ENCODE measurements around the gene ACOX1.

The ACOX1 gene

GRCh38 chr17:76022973-76023899 is 44.3 kb upstream of the ACOX1 start:
- no peak for DNase-seq (ENCODE audit: low spot score)
- TF ChIP-seq CTCF (IDR thresholded peaks at IDR 0.05; ENCODE audit: extremely low read depth, missing control alignments), result no peak

DNA sequence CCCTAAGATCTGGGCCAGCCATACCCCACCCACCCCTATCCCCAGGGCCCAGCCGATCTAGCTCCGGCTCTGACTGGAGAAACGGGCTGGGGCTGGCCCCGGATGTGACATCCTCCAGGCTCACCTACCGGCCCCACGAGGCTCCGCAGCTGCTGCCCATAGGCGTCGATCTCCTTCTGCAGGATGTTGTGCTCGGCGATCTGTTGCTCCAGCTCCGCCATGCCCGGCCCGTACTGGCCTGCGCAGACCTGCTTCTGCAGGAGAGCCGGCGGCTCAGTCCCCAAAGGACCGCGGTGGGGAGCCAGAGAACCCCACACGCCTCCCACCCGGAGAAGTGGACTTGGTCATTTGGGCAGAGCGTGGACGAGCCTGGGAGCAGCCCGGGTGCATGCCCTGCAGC is 43.3 kb upstream of the ACOX1 start:
- TF ChIP-seq CTCF (IDR thresholded peaks at IDR 0.05; ENCODE audit: extremely low read depth, missing control alignments), result no peak

DNA sequence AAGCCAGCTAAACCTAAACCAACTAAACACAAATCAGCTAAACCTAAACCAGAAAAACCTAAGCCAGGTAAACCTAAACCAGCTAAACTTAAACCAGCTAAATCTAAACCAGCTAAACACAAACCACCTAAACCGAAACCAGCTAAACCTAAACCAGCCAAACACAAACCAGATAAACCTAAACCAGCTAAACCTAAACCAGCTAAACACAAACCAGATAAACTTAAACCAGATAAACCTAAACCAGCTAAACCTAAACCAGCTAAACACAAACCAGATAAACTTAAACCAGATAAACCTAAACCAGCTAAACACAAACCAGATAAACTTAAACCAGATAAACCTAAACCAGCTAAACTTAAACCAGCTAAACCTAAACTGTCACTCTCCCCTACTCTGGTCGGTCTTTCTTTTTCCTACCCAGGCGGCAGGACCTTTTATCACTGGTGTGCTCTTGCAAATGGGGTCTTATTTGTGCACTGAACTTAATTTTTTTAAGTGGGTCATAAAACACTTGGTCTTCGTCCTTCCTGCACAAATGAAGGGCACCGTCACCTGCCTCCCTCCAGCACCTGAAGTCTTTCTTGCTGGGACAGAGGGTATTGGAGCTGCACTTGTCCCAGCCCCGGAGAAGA is 41.0 kb upstream of the ACOX1 start:
- no peak for TF ChIP-seq CTCF (IDR thresholded peaks at IDR 0.05; ENCODE audit: extremely low read depth, missing control alignments)

More for the DNA sequence above, 43.3 kb upstream of the ACOX1 start:
- no peak for DNase-seq (ENCODE audit: low spot score)

GRCh38 chr17:76018801-76019200 is 39.8 kb upstream of the ACOX1 start:
- no peak for TF ChIP-seq CTCF (IDR thresholded peaks at IDR 0.05; ENCODE audit: extremely low read depth, missing control alignments)

More for the DNA sequence above, 41.0 kb upstream of the ACOX1 start:
- no peak for DNase-seq (ENCODE audit: low spot score)

DNA sequence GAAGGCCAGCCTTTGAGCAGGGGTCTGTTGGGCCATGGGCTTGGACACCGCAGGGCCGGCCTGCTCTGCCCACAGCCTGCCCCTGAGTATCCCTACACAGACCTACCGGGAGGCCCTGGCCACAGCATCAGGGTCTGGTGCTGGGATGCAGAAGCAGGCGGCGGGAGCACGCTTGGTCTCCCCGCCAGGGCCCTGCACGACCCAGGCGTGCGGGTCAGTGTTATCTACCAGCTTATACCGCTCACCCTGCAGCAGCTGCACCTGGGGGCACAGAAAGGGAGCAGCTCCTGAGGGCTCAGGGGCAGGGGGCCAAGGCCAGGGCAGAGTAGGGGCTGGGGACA is 39.3 kb upstream of the ACOX1 start:
- no peak for DNase-seq (ENCODE audit: low spot score)
- no peak for TF ChIP-seq CTCF (IDR thresholded peaks at IDR 0.05; ENCODE audit: extremely low read depth, missing control alignments)

More at GRCh38 chr17:76018801-76019200, 39.8 kb upstream of the ACOX1 start:
- DNase-seq (ENCODE audit: low spot score), result no peak

GRCh38 chr17:76017481-76018339 is 38.7 kb upstream of the ACOX1 start:
- no peak for TF ChIP-seq CTCF (IDR thresholded peaks at IDR 0.05; ENCODE audit: extremely low read depth, missing control alignments)

More at GRCh38 chr17:76017481-76018339, 38.7 kb upstream of the ACOX1 start:
- DNase-seq (ENCODE audit: low spot score), result no peak

Data from GM20000 (cell line).